Calu3 (cell line): ENCODE data around the gene ADCK1. TPM values are rescaled to one million over a fixed set of nuclear protein-coding genes. Genes with fewer than 3 reads are reported as not detected.

Experiments
- BruUV-seq: library from RNA; stranded (reverse); fragments of 400-500 nt; replicated peaks from 2 replicates; lab custom pipeline; 2021; lab: Mats Ljungman, UMichigan
- CTCF ChIA-PET: fragments of 300-600 bp; sonication (Branson Sonifier 250); formaldehyde crosslinking; loops from one replicate; lab custom pipeline; 2022; ENCODE audit warnings: antibody characterized with exemption; lab: Charles Lee
- DNase-seq: peaks from one replicate; pipeline ENCODE4 v3.0.0; 2022
- H3K27ac Mint-ChIP-seq: one replicate; pipeline ENCODE4 v1.8.0; 2022; ENCODE audit warnings: mixed read lengths; ENCODE audit not compliant: unreplicated experiment
- H3K27me3 Mint-ChIP-seq: one replicate; pipeline ENCODE4 v1.8.0; 2022; ENCODE audit warnings: mixed read lengths; ENCODE audit not compliant: unreplicated experiment
- H3K36me3 Mint-ChIP-seq: one replicate; pipeline ENCODE4 v1.8.0; 2022; ENCODE audit warnings: mild to moderate bottlenecking, moderate library complexity, mixed read lengths; ENCODE audit not compliant: insufficient read depth, unreplicated experiment
- H3K4me1 Mint-ChIP-seq: one replicate; pipeline ENCODE4 v1.8.0; 2022; ENCODE audit warnings: mild to moderate bottlenecking, low read depth, mixed read lengths; ENCODE audit not compliant: unreplicated experiment
- H3K4me3 Mint-ChIP-seq: one replicate; pipeline ENCODE4 v1.8.0; 2022; ENCODE audit warnings: mild to moderate bottlenecking, low read depth, moderate library complexity, mixed read lengths; ENCODE audit not compliant: unreplicated experiment
- H3K9me3 Mint-ChIP-seq: one replicate; pipeline ENCODE4 v1.8.0; 2022; ENCODE audit warnings: low read depth, mixed read lengths; ENCODE audit not compliant: unreplicated experiment
- intact Hi-C: fragments of 100-400 bp; cut with micrococcal nuclease; formaldehyde crosslinking; loops from one replicate; pipeline ENCODE4 v1.10.0; 2022; ENCODE audit not compliant: unreplicated experiment
- total RNA-seq: library from RNA; stranded (reverse); gene quantifications from 2 replicates; pipeline ENCODE4 v1.2.3, GENCODE V29; 2022
- TF ChIP-seq, protein P1 (sequence below): fragments of 200-600 bp; IDR thresholded peaks from one replicate; pipeline ENCODE4 v1.8.0; 2022; ENCODE audit warnings: antibody characterized with exemption; ENCODE audit not compliant: unreplicated experiment

Gene ADCK1
- total RNA-seq, 1 experiment from 2014 or later: 9.1 TPM

DNA sequence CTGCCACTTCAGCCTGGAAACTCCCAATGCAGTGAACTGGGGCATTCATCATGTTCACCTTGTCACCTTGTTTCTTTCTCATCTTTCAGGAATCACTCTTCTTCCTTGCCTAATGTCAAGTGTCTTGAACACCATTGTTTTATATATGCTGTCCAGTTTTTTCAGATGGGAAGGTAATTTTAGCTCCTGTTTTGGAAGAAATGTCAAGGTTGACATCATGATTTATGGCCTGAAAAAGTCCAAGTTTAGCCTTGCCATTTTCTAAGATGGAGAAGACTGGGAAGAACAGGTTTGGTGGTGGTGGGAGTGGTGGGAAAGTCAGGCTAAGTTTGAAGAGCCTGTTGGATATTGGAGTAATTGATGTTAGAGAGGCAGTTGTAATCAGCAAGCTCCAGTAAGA lies 54.0 kb downstream of the ADCK1 start:
- intact Hi-C loops: no loop called here
- Mint-ChIP-seq H3K9me3 (no peaks in the 10 kb centered on the region), H3K4me3 (no peak overlapping the region), H3K36me3 (no peaks in the 10 kb centered on the region), H3K4me1 (no peaks in the 10 kb centered on the region), H3K27ac (no peak overlapping the region), H3K27me3 (no peaks in the 10 kb centered on the region)
- TF ChIP-seq, protein P1, sequence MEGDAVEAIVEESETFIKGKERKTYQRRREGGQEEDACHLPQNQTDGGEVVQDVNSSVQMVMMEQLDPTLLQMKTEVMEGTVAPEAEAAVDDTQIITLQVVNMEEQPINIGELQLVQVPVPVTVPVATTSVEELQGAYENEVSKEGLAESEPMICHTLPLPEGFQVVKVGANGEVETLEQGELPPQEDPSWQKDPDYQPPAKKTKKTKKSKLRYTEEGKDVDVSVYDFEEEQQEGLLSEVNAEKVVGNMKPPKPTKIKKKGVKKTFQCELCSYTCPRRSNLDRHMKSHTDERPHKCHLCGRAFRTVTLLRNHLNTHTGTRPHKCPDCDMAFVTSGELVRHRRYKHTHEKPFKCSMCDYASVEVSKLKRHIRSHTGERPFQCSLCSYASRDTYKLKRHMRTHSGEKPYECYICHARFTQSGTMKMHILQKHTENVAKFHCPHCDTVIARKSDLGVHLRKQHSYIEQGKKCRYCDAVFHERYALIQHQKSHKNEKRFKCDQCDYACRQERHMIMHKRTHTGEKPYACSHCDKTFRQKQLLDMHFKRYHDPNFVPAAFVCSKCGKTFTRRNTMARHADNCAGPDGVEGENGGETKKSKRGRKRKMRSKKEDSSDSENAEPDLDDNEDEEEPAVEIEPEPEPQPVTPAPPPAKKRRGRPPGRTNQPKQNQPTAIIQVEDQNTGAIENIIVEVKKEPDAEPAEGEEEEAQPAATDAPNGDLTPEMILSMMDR: no peak
- no peak for DNase-seq
- BruUV-seq: no TSS peak
- CTCF ChIA-PET: no interaction called here

DNA sequence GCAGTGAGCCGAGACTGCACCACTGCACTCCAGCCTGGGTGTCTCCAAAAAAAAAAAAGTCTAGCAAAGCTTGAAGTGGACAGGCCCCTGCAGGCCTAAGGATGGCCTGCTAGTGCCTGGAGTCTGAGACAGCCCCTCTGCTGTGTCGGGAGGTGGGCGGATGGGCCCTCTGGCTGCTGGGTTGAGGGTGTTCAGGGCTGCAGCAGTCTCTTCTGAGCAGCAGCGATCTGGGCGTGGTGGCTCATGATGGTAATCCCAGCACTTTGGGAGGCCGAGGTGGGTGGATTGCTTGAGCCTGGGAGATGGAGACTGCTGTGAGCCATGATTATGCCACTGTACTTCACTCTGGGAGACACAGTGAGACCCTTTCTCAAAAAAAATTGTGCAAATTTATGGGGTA lies 57.0 kb downstream of the ADCK1 start:
- DNase-seq: no peak
- CTCF ChIA-PET: no interaction called here
- Mint-ChIP-seq H3K36me3 (no peaks in the 10 kb centered on the region), H3K4me3 (no peak overlapping the region), H3K27me3 (no peaks in the 10 kb centered on the region), H3K9me3 (no peaks in the 10 kb centered on the region), H3K27ac (no peak overlapping the region), H3K4me1 (no peaks in the 10 kb centered on the region)
- no TSS peak for BruUV-seq
- TF ChIP-seq, protein P1: no peak
- intact Hi-C loops: no loop called here

DNA sequence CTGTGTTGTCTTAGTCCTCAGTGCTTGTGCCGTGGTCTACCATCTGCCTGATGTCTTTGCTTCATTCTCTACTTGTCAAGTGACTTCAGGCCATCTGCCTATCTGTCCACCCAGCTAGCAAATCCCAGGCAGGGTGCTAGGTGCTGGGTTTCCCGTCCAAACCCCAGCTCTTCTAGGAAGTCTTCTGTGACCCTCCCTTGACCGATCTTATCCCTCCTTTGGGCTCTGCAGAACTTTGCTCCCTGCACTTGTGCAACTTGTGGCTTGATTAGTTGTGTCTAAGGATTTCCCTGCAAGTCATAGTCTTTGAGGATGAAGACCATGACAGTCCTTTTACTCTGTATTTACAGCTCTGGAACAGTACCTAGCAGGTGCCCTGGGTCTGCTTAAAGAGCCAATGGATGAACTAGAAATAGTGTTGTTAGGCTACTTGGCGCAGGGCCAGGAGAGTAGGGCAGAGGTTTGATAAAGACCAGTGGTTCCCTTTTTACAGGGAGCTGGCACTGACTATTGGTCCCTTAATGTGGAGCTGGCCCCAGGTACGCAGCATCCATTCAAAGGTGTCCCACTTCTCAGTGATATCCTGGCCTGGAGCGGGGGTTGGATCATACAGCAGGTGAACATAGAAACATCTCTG lies 60.1 kb downstream of the ADCK1 start:
- intact Hi-C loops: loop anchor here (10.0 kb wide), 1 partner anchor 145 kb away; no protein-coding TSS in a partner anchor
- H3K36me3 Mint-ChIP-seq: no peaks in the 10 kb centered on the region
- H3K27me3 Mint-ChIP-seq: no peaks in the 10 kb centered on the region
- DNase-seq: no peak
- H3K27ac Mint-ChIP-seq: no peak overlapping the region
- CTCF ChIA-PET: interaction anchor here (0.6 kb wide), 1 partner anchor 186 kb away, joined by 3 read pairs; no protein-coding TSS in a partner anchor
- H3K9me3 Mint-ChIP-seq: no peaks in the 10 kb centered on the region
- BruUV-seq: no TSS peak
- no peak overlapping the region for H3K4me3 Mint-ChIP-seq
- H3K4me1 Mint-ChIP-seq: peaks cover 18% of the 10 kb centered on the region
- TF ChIP-seq, protein P1: no peak

DNA sequence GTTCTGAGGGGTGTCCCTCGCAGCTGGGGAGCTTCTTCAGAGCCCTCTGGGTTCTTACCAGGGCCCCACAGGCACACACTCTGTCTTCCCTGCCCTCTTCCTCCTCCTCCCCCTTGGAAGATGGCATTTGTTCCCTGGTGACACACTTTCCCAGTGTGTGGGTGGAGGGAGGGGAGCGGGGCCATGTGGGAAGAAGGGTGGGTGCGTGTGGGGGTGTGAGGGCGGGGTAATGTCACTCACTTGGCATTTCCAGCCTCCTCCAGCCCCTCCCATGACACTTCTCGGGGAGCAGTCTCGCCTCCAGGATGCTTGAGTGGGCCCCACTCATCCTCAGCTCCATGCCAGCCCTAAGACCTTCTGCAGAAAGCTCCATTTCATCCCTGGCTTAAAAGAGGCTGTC lies 61.3 kb downstream of the ADCK1 start:
- DNase-seq: no peak
- H3K36me3 Mint-ChIP-seq: no peaks in the 10 kb centered on the region
- intact Hi-C loops: loop anchor here (10.0 kb wide), 1 partner anchor 144 kb away; no protein-coding TSS in a partner anchor
- no TSS peak for BruUV-seq
- no peak overlapping the region for H3K27ac Mint-ChIP-seq
- CTCF ChIA-PET: interaction anchor here (0.6 kb wide), 1 partner anchor 706 kb away, joined by 3 read pairs; no protein-coding TSS in a partner anchor
- H3K9me3 Mint-ChIP-seq: no peaks in the 10 kb centered on the region
- TF ChIP-seq, protein P1: no peak
- H3K4me3 Mint-ChIP-seq: no peak overlapping the region
- no peaks in the 10 kb centered on the region for H3K27me3 Mint-ChIP-seq
- H3K4me1 Mint-ChIP-seq: peaks cover 21% of the 10 kb centered on the region
